GM12892 (cell line): ENCODE measurements around the gene TEX22.

Experiments
- DNase-seq: peaks from one replicate; pipeline ENCODE4 v3.0.0; 2011; ENCODE audit not compliant: insufficient read length
- FAIRE-seq: peaks from 2 replicates; lab custom pipeline; 2011; peaks lifted over from hg19 to GRCh38; lab: Jason Lieb, UNC
- POLR2A ChIP-seq: IDR thresholded peaks from 2 replicates; pipeline ENCODE4 v1.6.1; 2011; ENCODE audit warnings: low read depth, low read length, control low read depth
- POLR2AphosphoS5 ChIP-seq: IDR thresholded peaks from 2 replicates; pipeline ENCODE4 v1.6.1; 2011; ENCODE audit warnings: low read depth, low read length, control low read depth
- TAF1 ChIP-seq: IDR thresholded peaks from 2 replicates; pipeline ENCODE4 v1.6.1; 2011; ENCODE audit warnings: low read depth, mild to moderate bottlenecking, control low read depth, low read length, borderline replicate concordance

Gene TEX22

GRCh38 chr14:105447651-105448640, 49.6 kb downstream of the TEX22 start:
- TF ChIP-seq POLR2A, result no peak
- TF ChIP-seq TAF1, result no peak
- TF ChIP-seq POLR2AphosphoS5, result no peak
- DNase-seq, result no peak
- no peak for FAIRE-seq

DNA sequence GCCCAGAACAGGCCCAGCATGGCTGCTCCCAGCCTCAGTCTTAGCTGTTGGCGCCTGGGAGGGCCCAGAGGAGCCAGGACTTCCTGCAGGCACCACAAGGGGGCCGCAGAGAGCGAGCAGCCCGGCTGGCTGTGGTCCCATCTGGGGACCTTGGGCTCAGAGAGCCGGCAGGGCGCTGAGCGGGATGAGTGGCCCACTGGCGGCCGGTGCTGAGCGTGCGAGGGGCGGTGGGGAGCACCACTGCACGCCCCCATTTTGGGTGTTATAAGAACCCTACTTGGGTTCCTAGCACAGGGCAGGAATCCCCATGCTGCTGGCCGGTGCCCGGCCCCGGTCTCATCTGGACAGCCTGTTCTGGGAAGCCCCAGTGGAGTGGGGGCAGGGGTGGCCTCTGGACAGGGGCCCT, 50.4 kb downstream of the TEX22 start:
- no peak for FAIRE-seq

GRCh38 chr14:105449276-105450122, 51.2 kb downstream of the TEX22 start:
- DNase-seq (no peak), FAIRE-seq (no peak)
- TF ChIP-seq POLR2AphosphoS5 (no peak), POLR2A (no peak), TAF1 (no peak)

More for the DNA sequence above, 50.4 kb downstream of the TEX22 start:
- peak; percentile 91 for DNase-seq
- TF ChIP-seq TAF1 (no peak), POLR2AphosphoS5 (no peak), POLR2A (no peak)

DNA sequence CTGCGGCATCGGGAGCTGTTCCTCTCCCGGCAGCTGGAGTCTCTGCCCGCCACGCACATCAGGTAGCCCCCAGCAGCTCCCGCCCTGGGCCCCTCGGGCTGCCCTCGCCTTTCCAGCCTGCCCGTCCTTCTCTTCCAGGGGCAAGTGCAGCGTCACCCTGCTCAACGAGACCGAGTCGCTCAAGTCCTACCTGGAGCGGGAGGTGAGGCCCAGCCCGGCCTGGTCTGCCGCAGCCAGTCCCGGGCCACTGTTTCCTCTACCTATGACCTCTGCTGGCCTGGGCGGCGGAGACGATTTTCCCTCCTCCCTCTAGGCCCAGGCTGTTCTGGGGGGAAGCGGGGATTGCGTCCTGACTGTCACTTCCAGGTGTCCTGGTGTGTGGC, 51.8 kb downstream of the TEX22 start:
- no peak for TF ChIP-seq TAF1
- no peak for TF ChIP-seq POLR2A
- TF ChIP-seq POLR2AphosphoS5, result no peak
- DNase-seq (no peak), FAIRE-seq (no peak)

- TF ChIP-seq POLR2AphosphoS5 (no peak), TAF1 (no peak), POLR2A (no peak)
- DNase-seq, result no peak
- FAIRE-seq, result no peak
Measured at GRCh38 chr14:105450864-105451720, 52.8 kb downstream of the TEX22 start.

DNA sequence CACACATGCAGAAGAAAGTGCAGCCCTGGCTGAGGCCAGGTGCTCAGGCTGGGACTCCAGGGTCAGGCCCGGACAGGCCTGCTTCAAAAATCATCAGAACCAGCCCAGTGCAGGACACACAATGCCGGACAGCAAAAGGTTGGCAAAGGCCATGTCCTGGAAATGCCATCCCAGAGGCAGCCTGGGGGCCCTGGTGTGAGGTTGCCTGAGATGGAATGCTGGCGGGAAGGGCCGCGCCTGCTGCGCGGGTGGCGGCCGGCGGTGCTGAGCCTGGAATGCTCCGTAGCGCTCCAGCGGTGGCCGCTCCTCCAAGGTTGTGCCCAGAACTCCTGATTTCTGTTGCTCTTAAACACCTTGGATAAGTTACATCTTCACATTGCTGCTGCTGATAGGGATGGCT, 54.6 kb downstream of the TEX22 start:
- DNase-seq, result no peak
- no peak for TF ChIP-seq POLR2AphosphoS5
- no peak for TF ChIP-seq TAF1
- TF ChIP-seq POLR2A, result no peak
- FAIRE-seq, result no peak

GRCh38 chr14:105453847-105454246, 55.5 kb downstream of the TEX22 start:
- TF ChIP-seq TAF1 (no peak), POLR2AphosphoS5 (no peak), POLR2A (no peak)
- FAIRE-seq (no peak), DNase-seq (no peak)

- DNase-seq, result no peak
- FAIRE-seq, result no peak
- TF ChIP-seq POLR2AphosphoS5 (no peak), TAF1 (no peak), POLR2A (no peak)
Measured at GRCh38 chr14:105455086-105455640, 56.8 kb downstream of the TEX22 start.

DNA sequence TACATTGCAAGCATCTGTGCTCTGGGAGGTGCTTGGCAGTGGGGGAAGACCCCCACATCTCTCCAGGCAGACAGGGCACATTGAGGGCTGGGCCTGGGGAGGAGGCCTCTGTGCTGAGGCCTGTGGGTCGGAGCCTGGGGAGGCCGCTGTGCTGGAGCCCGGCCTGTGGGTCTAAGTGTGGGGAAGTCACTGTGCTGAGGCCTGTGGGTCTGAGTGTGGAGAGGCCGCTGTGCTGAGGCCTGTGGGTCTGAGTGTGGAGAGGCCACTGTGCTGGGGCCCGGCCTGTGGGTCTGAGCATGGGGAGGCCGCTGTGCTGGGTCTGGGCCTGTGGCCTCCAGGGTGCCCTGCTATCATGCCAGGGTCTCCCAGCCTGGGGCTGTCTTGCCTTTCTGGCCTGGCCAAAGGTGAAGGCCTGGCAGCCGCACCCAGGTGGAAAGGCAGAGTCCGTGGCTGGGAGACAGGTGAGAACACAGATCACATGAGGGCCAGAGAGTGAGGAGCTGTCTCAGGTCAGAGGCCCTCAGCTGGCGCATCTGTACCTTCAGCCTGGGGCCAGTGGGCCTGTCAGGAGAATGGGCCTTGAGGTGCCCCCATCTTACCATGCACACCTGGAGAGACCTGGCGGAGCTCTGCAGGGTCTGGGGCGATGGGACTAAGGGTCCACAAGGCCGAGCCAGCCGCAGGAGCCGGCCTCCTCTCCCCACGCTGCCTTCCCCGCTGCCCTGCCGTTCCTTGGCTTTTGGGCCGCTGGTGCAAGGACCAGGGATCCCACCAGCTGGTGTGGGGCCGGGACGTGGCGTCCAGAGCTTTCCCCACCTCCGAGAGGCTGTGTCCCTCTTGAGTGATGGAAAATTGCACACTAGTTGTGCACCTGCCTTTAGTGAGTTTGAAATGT, 57.7 kb downstream of the TEX22 start:
- TF ChIP-seq POLR2A, result no peak
- no peak for TF ChIP-seq TAF1
- no peak for TF ChIP-seq POLR2AphosphoS5
- FAIRE-seq, result no peak
- no peak for DNase-seq
